HepG2 (cell line): Measurements from ENCODE around the gene CDH23. TPM values are rescaled to one million over a fixed set of nuclear protein-coding genes. Genes with fewer than 3 reads are reported as not detected.

ENCODE experiments used
- ATAC-seq: fragments of 200-7000 bp; cut with Tn5 transposase; 3 replicates; pipeline ENCODE4 v1.9.1; 2020; ENCODE audit warnings: mild to moderate bottlenecking, moderate library complexity
- BruUV-seq: library from RNA; stranded (reverse); fragments of 400-500 nt; replicated peaks from 2 replicates; lab custom pipeline; 2021; lab: Mats Ljungman, UMichigan
- CTCF ChIA-PET: fragments of 300-600 bp; formaldehyde crosslinking; extraction: SDS; loops from one replicate; lab custom pipeline; 2021; ENCODE audit warnings: low total read pairs, inconsistent platforms, low intra/inter-chr PET ratio; lab: Yijun Ruan, JAX
- POLR2A ChIA-PET: fragments of 350-600 bp; sonication (Branson Sonifier 250); formaldehyde crosslinking; loops from one replicate; lab custom pipeline; 2020; ENCODE audit warnings: antibody characterized with exemption, inconsistent platforms; lab: Yijun Ruan, JAX
- DNase-seq: peaks from one replicate; pipeline ENCODE4 v3.0.0-alpha.2; 2015; ENCODE audit warnings: low spot score
- FAIRE-seq: peaks from 3 replicates; lab custom pipeline; 2011; peaks lifted over from hg19 to GRCh38; lab: Jason Lieb, UNC
- H2AFZ ChIP-seq: one replicate; pipeline ENCODE4 v1.6.1; 2011; ENCODE audit warnings: low read length, inconsistent platforms
- H3K27ac ChIP-seq: fragments of 300-600 bp; 3 replicates; pipeline ENCODE4 v1.8.0; 2011; ENCODE audit warnings: mixed run types, mild to moderate bottlenecking, mixed read lengths, low read length, inconsistent platforms; ENCODE audit not compliant: insufficient read depth; ENCODE audit errors: extremely low read length
- H3K27me3 ChIP-seq, 2 experiments: fragments of 200-600 bp in 1 of 2; 2 replicates in 1 of 2; 3 replicates in 1 of 2; pipeline versions ENCODE4 v1.6.0 to v1.8.0; 2011; ENCODE audit warnings: low read length in 2 of 2, mild to moderate bottlenecking in 2 of 2, moderate library complexity in 2 of 2, inconsistent platforms in 1 of 2; ENCODE audit not compliant: insufficient read depth in 2 of 2, control insufficient read depth in 1 of 2
- H3K36me3 ChIP-seq, 2 experiments: fragments of 200-600 bp in 1 of 2; replicated peaks in 1 of 2; 2 replicates in 1 of 2; 3 replicates in 1 of 2; pipeline versions ENCODE4 v1.5.1 to v1.8.0; 2011; ENCODE audit warnings: low read length in 2 of 2, inconsistent platforms in 1 of 2; ENCODE audit not compliant: insufficient read depth in 2 of 2, control insufficient read depth in 1 of 2
- H3K4me1 ChIP-seq: 2 replicates; pipeline ENCODE4 v1.5.1; 2012; ENCODE audit warnings: low read length, inconsistent platforms; ENCODE audit not compliant: insufficient read depth
- H3K4me2 ChIP-seq: 2 replicates; pipeline ENCODE4 v1.6.0; 2011; ENCODE audit warnings: low read depth, low read length, inconsistent platforms
- H3K4me3 ChIP-seq, 3 experiments: fragments of 200-600 bp in 1 of 3; sonication (generic), shearing (Covaris generic) in 1 of 3; replicated peaks in 1 of 3; 2 replicates each; pipeline ENCODE4 v1.5.1; 2011 to 2016; ENCODE audit warnings: low read length in 3 of 3, inconsistent platforms in 2 of 3, low read depth in 2 of 3, mild to moderate bottlenecking in 2 of 3, control low read depth in 1 of 3, mixed read lengths in 1 of 3; ENCODE audit not compliant: insufficient read depth in 1 of 3
- H3K79me2 ChIP-seq: one replicate; pipeline ENCODE4 v1.6.1; 2011; ENCODE audit warnings: low read length, inconsistent platforms; ENCODE audit not compliant: insufficient read depth
- H3K9ac ChIP-seq: 2 replicates; pipeline ENCODE4 v1.6.0; 2011; ENCODE audit warnings: mild to moderate bottlenecking, low read depth, low read length, inconsistent platforms; ENCODE audit not compliant: insufficient read depth
- H3K9me3 ChIP-seq: 2 replicates; pipeline ENCODE4 v1.5.1; 2012; ENCODE audit warnings: mild to moderate bottlenecking, low read length
- H4K20me1 ChIP-seq: 2 replicates; pipeline ENCODE4 v1.6.0; 2011; ENCODE audit warnings: inconsistent platforms, mild to moderate bottlenecking, low read length, moderate library complexity; ENCODE audit not compliant: insufficient read depth
- AGO2 ChIP-seq: fragments of 200-400 bp; formaldehyde crosslinking; optimal IDR thresholded peaks from 2 replicates; pipeline ENCODE3; 2017; ENCODE audit warnings: mild to moderate bottlenecking, low read depth, low read length, moderate library complexity
- ATF7 ChIP-seq, 2 experiments: fragments of 450-650 bp in 1 of 2; sonication (generic) in 1 of 2; formaldehyde crosslinking in 1 of 2; IDR thresholded peaks; 2 replicates each; pipeline versions ENCODE4 v1.4.0 to v1.6.1; 2016 to 2020; ENCODE audit warnings: antibody characterized with exemption in 1 of 2, mild to moderate bottlenecking in 1 of 2, missing genetic modification reagents in 1 of 2
- DPF2 ChIP-seq: sonication (generic); formaldehyde crosslinking; IDR thresholded peaks from 2 replicates; pipeline ENCODE4 v1.4.0; 2020; ENCODE audit warnings: mild to moderate bottlenecking, low read depth, missing genetic modification reagents, borderline replicate concordance
- EZH2 ChIP-seq: conservative IDR thresholded peaks from 2 replicates; pipeline ENCODE4 v1.6.1; 2012; ENCODE audit warnings: mild to moderate bottlenecking, low read depth, low read length, moderate library complexity
- GABPA ChIP-seq, 2 experiments: IDR thresholded peaks; 2 replicates each; pipeline ENCODE4 v1.6.1; 2011 to 2016; ENCODE audit warnings: low read depth in 2 of 2, low read length in 1 of 2, missing biosample characterization in 1 of 2, missing genetic modification characterization in 1 of 2
- RFX1 ChIP-seq: fragments of 450-650 bp; IDR thresholded peaks from 2 replicates; pipeline ENCODE4 v1.6.1; 2017
- RORA ChIP-seq: sonication (generic); formaldehyde crosslinking; IDR thresholded peaks from 2 replicates; pipeline ENCODE4 v1.5.0; 2020; ENCODE audit warnings: mild to moderate bottlenecking, missing genetic modification reagents, moderate library complexity
- TAF15 ChIP-seq: fragments of 200-400 bp; formaldehyde crosslinking; IDR thresholded peaks from one replicate; pipeline ENCODE4 v1.6.1; 2018; ENCODE audit warnings: mild to moderate bottlenecking, low read depth, low read length; ENCODE audit not compliant: poor library complexity, severe bottlenecking
- TCF7L2 ChIP-seq: IDR thresholded peaks from 2 replicates; pipeline ENCODE4 v1.6.1; 2011; ENCODE audit warnings: mild to moderate bottlenecking, low read depth, low read length, moderate library complexity
- ZFAT ChIP-seq: sonication (generic); formaldehyde crosslinking; conservative IDR thresholded peaks from 2 replicates; pipeline ENCODE4 v1.8.1; 2023; ENCODE audit warnings: missing genetic modification reagents, inconsistent platforms
- ZNF24 ChIP-seq: fragments of 450-650 bp; IDR thresholded peaks from 2 replicates; pipeline ENCODE4 v1.6.1; 2017; ENCODE audit warnings: antibody characterized with exemption, mild to moderate bottlenecking
- ZNF530 ChIP-seq: sonication (generic); formaldehyde crosslinking; IDR thresholded peaks from 2 replicates; pipeline ENCODE4 v1.5.0; 2020; ENCODE audit warnings: low read depth, mild to moderate bottlenecking, missing genetic modification reagents
- ZNF737 ChIP-seq: sonication (generic); formaldehyde crosslinking; IDR thresholded peaks from 2 replicates; pipeline ENCODE4 v1.5.0; 2020; ENCODE audit warnings: missing genetic modification reagents, mild to moderate bottlenecking, borderline replicate concordance
- ZNF746 ChIP-seq: sonication (generic); formaldehyde crosslinking; IDR thresholded peaks from 2 replicates; pipeline ENCODE4 v1.8.0; 2022; ENCODE audit warnings: mild to moderate bottlenecking, missing genetic modification reagents
- ZSCAN12 ChIP-seq: sonication (generic); formaldehyde crosslinking; IDR thresholded peaks from 2 replicates; pipeline ENCODE4 v1.9.0; 2021; ENCODE audit warnings: mild to moderate bottlenecking, missing genetic modification reagents
- WGBS: methylation state at CpG from one replicate; pipeline ENCODE4 v1.1.6; 2017; ENCODE audit warnings: low lambda C conversion rate; 5-methylcytosine and 5-hydroxymethylcytosine counted together
- in situ Hi-C: cut with HindIII; loops from 2 replicates; pipeline ENCODE4 v1.10.0; 2017; ENCODE audit warnings: low pct_unique_long_range_greater_than_20kb; ENCODE audit not compliant: extremely low pct_ligation_motif_present
- intact Hi-C: fragments of 100-400 bp; cut with micrococcal nuclease; formaldehyde crosslinking; loops from one replicate; pipeline ENCODE4 v1.10.0; 2022; ENCODE audit not compliant: unreplicated experiment
- polyA plus RNA-seq, 8 experiments: library from polyadenylated mRNA; depleted of rRNA in 3 of 8; stranded (reverse) in 7 of 8; unstranded in 1 of 8; fragments of >200 nt; fragmentation: Illumina TruSeq in 4 of 8; extraction: Trizol in 4 of 8; gene quantifications; 2 replicates each; pipeline versions ENCODE4 v1.2.1 to v1.2.3, GENCODE V29; 2011 to 2016; ENCODE audit warnings: low read depth in 4 of 8, missing spikeins in 1 of 8, mixed read lengths in 1 of 8; ENCODE audit not compliant: insufficient read depth in 1 of 8
- total RNA-seq, 5 experiments: library from RNA; depleted of rRNA; stranded (reverse); fragments of >200 nt; fragmentation: Illumina TruSeq; extraction: Trizol; gene quantifications; 2 replicates each; pipeline ENCODE4 v1.2.3, GENCODE V29; 2016; ENCODE audit warnings: low read depth in 1 of 5
- TF ChIP-seq, protein P1 (sequence below): IDR thresholded peaks from 2 replicates; pipeline ENCODE4 v1.6.1; 2016
- TF ChIP-seq, protein P2 (sequence below): sonication (generic); formaldehyde crosslinking; conservative IDR thresholded peaks from 2 replicates; pipeline ENCODE4 v1.4.0; 2020; ENCODE audit warnings: missing genetic modification reagents

Gene CDH23
- total and polyA plus RNA-seq, 2 of the 13 experiments (the other 11 are each of a cell fraction or from before 2014, with no cell fraction given): 0.13 TPM; not detected in 1

DNA sequence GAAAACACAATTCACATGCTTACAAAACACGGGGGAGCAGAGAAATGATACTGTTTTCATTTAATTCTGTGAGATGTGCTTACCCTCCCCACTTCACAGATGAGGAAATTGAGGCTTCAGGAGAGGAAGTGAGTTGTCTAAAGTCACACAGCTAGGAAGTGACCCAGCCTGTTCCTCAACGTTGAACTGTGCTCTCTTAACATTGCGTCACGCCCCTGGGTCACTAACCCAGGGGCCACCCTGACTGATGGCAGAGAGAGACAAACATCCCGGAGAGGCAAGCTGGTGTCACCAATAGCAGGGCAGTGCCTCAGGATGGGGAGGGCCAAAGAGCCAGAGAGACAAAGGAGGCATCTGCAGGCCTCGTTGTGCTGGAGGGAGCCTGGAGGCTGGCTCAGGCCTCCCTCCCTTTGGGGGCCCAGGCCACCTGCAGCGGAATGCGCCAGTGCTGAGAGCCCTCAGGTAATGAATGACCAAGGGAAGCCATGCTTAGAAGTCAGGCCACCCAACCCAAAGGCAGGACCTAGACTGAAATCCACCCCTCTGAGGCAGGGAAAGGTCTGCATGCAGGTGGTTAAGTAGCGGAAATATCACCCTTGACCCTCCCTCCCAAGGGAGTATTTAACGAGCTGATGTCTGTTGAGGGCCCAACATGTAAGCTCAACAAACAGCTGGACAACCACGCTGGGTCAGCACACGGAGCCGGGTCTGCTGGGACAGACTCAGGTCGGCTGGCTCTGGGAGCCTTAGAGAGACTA, 241.5 kb downstream of the CDH23 start (continued):
- TF ChIP-seq ZNF737 (CRISPR knock-in tag) (no peak), GABPA (IDR thresholded peaks at IDR 0.05; ENCODE audit: low read depth, low read length) (0 out of 2 replicates have a peak, but pooled peaks have one; percentile 23), GABPA (CRISPR knock-in tag; IDR thresholded peaks at IDR 0.05; ENCODE audit: low read depth) (peak; percentile 79), RORA (CRISPR knock-in tag) (no peak), ZNF24 (no peak), TCF7L2 (no peak), RFX1 (no peak), EZH2 (no peak)
- TF ChIP-seq, protein P1, sequence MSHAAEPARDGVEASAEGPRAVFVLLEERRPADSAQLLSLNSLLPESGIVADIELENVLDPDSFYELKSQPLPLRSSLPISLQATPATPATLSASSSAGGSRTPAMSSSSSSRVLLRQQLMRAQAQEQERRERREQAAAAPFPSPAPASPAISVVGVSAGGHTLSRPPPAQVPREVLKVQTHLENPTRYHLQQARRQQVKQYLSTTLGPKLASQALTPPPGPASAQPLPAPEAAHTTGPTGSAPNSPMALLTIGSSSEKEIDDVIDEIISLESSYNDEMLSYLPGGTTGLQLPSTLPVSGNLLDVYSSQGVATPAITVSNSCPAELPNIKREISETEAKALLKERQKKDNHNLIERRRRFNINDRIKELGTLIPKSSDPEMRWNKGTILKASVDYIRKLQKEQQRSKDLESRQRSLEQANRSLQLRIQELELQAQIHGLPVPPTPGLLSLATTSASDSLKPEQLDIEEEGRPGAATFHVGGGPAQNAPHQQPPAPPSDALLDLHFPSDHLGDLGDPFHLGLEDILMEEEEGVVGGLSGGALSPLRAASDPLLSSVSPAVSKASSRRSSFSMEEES (CRISPR knock-in tag): peak; percentile 68

DNA sequence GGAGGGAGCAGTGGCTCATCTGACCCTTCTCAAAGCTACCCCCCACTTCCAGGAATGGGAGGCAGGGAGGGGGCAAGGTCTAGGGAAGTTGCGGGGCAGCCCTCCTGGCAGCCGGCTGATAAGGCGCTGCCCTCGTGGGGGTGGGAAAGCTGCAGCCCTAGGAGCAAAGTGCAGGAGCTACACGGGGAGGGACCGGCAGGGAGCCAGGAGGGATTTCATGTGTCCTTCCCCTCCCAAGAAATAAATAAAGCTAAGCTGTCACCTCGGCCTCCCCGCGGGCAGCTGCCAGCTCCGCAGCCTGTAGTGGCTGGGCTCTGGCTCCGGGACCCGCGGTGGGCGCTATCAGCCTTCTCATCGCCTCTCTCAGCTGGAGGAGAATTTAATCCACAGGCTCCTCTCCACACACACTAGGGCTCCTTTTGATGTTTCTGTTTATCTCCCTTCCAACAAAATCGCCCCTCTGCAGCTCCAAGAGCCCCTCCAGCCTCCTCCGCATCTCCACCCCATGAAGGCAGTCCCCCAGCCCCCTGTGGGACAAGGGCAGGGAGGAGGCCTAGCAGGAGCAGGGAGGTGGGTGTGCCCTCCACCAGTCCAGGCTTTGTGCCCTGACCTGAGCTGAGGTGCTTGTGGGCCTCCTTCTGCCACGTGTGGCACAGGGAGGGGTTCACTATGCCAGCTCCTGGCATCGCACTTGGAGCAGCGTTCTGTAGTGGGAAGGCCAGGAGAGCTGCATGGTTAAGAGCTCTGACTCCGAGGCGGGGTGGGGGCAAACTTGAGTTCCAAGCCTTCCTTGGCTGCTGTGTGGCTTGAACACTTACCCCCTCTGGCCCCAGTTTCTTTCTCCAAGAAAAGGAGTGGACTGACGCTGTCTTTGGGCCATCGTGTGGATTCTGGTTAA, 242.4 kb downstream of the CDH23 start:
- ATAC-seq (peak; percentile 55), FAIRE-seq (peak; percentile 77), DNase-seq (peak; percentile 68)
- Histone ChIP-seq H3K4me2 (peak overlapping the region; percentile 92), H4K20me1 (no peaks in the 10 kb centered on the region), H3K27ac (peak overlapping the region; percentile 90), H3K27me3 (no peaks in the 10 kb centered on the region; a peak in 1 of 5 replicates), H3K4me1 (peaks cover 62% of the 10 kb centered on the region), H2AFZ (no peak overlapping the region), H3K9ac (peak overlapping the region; percentile 73), H3K9me3 (no peaks in the 10 kb centered on the region), H3K79me2 (no peaks in the 10 kb centered on the region), H3K36me3 (no peaks in the 10 kb centered on the region), H3K4me3 (peak overlapping the region; percentile 22 to 69 (median 51); a peak in 5 of 6 replicates)
- 29% methylated on average over 13 of the region's 24 CpGs for WGBS
- intact Hi-C loops: no loop called here
- POLR2A ChIA-PET: interaction anchor here (0.6 to 2.1 kb wide), 8 partner anchors 8 to 346 kb away, joined by 3 to 7 read pairs (median 4); partner anchors contain the start of genes PSAP and SLC29A3
- no TSS peak for BruUV-seq
- CTCF ChIA-PET: no interaction called here
- in situ Hi-C loops: no loop called here
- TF ChIP-seq ZNF530 (CRISPR knock-in tag) (no peak), ZNF746 (peak; percentile 77), ZSCAN12 (no peak), TAF15 (no peak), ZFAT (CRISPR knock-in tag) (no peak), ATF7 (IDR thresholded peaks at IDR 0.05) (no peak), ATF7 (CRISPR knock-in tag; IDR thresholded peaks at IDR 0.05) (no peak; the same call in 1 of the 2 replicates), DPF2 (CRISPR knock-in tag) (peak; percentile 81), AGO2 (no peak)
- TF ChIP-seq, protein P2, sequence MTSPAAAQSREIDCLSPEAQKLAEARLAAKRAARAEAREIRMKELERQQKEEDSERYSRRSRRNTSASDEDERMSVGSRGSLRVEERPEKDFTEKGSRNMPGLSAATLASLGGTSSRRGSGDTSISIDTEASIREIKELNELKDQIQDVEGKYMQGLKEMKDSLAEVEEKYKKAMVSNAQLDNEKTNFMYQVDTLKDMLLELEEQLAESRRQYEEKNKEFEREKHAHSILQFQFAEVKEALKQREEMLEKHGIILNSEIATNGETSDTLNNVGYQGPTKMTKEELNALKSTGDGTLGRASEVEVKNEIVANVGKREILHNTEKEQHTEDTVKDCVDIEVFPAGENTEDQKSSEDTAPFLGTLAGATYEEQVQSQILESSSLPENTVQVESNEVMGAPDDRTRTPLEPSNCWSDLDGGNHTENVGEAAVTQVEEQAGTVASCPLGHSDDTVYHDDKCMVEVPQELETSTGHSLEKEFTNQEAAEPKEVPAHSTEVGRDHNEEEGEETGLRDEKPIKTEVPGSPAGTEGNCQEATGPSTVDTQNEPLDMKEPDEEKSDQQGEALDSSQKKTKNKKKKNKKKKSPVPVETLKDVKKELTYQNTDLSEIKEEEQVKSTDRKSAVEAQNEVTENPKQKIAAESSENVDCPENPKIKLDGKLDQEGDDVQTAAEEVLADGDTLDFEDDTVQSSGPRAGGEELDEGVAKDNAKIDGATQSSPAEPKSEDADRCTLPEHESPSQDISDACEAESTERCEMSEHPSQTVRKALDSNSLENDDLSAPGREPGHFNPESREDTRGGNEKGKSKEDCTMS: no peak
